GM19468 (cell line): ENCODE data around the gene ZNF865.
"Not testable (repeated sequence)": the region's sequence is repeated elsewhere in the genome, so short reads cannot be mapped to it uniquely, and the experiment has no call there.

Source experiments
- ATAC-seq: cut with Tn5 transposase; IDR thresholded peaks from one replicate; pipeline ENCODE4 v1.9.1; 2021; ENCODE audit warnings: mild to moderate bottlenecking, moderate library complexity, moderate number of reproducible peaks; ENCODE audit not compliant: unreplicated experiment; ENCODE audit errors: extremely low read depth

ZNF865 gene

DNA sequence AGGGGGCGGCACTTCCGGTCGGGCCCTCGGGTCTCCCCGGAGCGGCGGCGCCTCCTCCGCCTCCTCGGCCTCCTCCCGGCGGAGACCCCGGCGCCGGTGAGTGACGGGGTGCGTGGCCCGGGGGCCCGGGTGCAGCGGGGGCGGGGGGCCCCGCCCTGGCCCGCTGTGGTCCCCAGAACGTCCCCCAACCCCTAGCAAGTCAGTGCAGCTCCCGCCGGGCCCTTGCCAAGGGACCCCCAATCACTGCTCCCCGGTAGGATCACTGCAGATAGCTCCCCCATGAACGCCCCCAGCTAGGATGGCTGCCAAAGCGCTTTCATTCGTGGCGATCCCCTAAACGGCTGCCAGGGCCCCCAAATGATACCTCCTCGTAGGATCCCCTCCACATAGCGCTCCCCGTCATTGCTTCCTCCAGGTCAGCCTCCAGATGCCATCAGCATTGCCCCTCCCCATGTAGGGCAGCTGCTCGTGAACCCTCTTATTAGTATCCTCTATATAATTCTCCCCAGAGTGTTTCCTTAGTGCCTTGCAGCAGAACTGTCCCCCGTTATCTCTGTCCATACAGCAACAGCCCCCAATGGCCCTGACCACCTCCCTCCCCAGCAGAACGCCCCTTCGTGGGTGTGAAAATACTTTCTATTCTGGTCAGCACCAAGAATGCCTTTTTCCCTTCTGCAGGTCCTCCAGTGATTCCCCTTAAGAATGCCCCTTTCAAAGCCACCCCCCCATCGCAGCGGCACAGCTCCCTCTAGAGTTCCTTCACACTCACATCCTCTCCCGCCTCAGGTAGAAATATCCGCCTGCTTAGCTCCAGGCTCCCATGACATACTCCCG lies at the start of gene ZNF865:
ZNF865 (plus strand) TSS at position 11 of the 834 bp plus-strand sequence. CDS start 7,972 bp downstream, outside the sequence.
- ATAC-seq = no peak

DNA sequence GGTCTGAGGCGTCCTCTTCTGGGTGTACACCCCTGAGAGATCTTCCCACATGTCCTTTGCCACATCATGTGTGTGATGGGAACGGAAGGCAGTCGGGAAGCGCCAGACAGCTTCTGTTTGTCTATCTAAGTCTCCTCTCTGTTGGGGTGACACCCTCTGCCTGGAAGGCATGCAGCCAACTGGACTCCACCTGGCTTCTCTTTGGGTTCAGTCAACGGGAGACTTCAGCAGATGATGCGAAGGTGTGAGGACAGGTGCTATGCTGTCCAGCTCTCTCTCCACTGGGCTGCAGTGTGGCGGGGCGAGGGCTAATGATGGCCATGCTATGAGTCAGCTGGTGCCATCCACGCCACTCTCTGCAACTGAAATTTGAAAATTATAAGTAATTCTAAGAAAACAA lies 45.8 kb upstream of the ZNF865 start:
- no peak for ATAC-seq

- no peak for ATAC-seq
Observed at GRCh38 chr19:55563261-55563690, 42.2 kb upstream of the ZNF865 start.

DNA sequence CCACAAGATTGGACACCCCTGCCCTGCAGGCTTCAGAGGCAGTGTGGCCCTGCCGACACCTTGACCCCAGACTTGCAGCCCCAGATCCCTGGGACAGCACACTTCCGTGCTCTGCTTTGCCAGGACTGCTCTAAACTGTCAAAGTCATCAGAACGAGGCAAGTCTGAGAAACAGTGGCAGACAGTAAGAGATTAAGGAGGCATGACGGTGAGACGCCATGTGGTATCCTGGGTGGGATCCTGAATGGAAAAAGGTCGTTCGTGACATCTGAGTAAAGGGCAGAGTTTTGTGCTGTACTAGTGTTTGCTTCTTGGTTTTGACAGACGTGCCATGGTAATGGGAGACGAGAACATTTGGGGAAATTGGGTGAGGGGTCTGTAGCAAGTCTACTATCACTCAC lies 38.6 kb upstream of the ZNF865 start:
- ATAC-seq = no peak

DNA sequence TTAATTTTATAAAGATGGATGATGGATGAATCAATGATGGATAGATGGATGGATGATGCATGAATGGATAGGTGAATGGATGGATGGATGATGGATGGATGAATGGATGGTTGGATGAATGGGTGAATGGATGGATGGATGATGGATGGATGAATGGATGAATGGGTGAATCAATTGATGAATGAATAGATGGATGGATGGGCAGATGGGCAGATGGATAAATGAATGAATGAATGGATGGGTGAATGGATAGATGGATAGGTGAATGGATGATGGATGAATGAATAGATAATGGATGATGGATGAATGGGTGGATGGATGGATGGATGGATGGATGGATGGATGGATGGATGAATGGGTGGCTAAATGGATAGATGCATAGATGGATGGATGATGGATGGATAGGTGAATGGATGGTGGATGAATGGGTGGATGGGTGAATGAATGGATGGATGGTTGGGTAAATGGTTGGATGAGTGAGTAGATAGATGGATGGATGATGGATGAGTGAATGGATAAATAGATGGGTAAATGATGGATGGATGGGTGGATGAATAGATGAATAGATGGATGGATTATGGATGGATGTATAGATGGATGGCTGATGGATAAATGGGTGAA lies 37.6 kb upstream of the ZNF865 start:
- no peak for ATAC-seq

DNA sequence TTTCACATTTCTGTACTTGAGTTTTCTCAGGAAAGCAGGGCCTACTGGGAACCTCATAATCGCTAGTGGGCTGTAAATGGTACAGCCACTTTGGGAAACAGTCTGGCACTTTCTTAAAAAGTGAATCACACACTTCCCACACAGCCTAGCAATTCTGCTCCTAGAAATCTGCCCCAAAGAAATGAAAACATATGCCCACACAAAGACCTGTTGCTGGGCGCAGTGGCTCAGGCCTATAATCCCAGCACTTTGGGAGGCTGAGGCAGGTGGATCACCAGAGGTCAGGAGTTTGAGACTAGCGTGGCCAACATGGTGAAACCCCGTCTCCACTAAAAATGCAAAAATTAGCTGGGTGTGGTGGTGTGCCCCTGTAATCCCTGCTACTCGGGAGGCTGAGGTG lies 36.0 kb upstream of the ZNF865 start:
- not testable (repeated sequence) for ATAC-seq

GRCh38 chr19:55573929-55574328 lies 31.5 kb upstream of the ZNF865 start:
- ATAC-seq = not testable (repeated sequence)

GRCh38 chr19:55576746-55577145 lies 28.7 kb upstream of the ZNF865 start:
- no peak for ATAC-seq

DNA sequence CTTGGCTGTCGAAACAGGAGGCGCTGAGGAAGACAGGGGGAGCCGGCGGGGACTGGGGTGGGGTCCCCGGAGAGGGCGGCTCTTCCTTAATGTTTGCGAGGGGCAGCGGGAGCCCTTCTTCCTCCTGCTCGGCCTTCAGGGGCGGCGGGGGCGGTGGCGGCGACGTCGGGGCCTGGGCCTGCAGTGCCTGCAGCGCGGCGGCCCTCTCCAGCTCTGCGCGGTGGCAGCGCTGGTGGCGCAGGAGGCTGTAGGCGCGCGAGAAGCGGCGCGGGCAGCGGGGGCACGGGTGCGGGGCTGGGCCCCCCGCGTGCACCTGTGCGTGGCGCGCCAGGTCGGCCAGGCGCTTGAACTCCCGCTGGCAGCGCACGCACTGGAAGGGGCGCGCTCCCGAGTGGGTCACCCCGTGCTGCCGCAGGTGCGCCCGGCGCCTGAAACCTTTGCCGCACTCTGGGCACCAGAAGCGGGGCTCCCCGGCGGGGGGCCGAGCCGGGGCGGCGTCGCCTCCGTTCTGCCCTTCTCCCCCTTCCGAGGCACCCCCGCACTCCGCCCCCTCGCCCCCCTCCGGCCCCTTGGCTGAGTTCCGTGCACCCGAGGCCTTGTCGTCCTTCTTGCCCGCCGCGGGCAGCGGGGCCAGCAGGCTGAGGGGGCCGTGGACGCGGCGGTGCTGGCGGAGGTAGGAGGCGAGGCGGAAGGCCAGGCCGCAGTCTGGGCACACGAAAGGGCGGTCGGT lies 27.3 kb upstream of the ZNF865 start:
- no peak for ATAC-seq

GRCh38 chr19:55578761-55579747 lies 26.4 kb upstream of the ZNF865 start:
- ATAC-seq = no peak

GRCh38 chr19:55579766-55580621 lies 25.5 kb upstream of the ZNF865 start:
- no peak for ATAC-seq

- no peak for ATAC-seq
Observed at GRCh38 chr19:55580628-55581144, 24.8 kb upstream of the ZNF865 start, which contains the start of gene ZNF579. Gene ZNF579, minus strand, starts transcription at chr19:55580848. Its CDS starts 1,209 bp downstream, at chr19:55579639.

GRCh38 chr19:55581145-55581822 lies 24.2 kb upstream of the ZNF865 start:
- ATAC-seq = no peak

DNA sequence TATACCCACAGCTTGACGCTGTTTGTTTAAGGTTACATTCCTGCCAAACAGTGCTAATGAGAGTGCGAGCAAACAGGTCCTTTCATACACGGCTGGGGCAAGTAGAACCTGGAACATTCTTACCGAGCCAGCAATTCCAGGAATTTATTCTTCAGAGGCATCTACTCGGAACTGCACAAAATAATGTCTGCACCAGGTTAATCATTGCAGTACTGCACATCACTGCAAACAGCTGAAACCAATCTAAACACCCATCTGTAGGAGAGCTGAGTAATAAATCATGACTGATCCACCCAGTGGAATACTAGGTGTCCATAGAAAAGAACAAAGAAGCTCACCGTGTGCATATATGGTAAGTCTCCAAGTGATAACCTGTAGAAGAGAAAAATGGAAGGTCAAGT lies 23.6 kb upstream of the ZNF865 start:
- no peak for ATAC-seq

DNA sequence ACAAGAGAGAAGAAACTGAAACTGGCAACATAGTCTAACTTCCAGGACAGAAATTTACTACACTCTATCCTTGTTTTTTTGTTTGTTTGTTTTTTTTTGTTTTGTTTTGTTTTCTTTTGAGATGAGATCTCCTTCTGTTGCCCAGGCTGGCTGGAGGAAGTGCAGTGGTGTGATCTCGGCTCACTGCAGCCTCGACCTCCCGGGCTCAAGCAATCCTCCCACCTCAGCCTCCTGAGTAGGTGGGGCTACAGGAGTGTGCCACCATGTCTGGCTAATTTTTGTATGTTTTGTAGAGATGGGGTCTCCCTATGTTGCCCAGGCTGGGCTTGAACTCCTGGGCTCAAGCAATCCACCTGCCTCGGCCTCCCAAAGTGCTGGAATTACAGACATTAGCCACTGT lies 23.2 kb upstream of the ZNF865 start:
- ATAC-seq = not testable (repeated sequence)

DNA sequence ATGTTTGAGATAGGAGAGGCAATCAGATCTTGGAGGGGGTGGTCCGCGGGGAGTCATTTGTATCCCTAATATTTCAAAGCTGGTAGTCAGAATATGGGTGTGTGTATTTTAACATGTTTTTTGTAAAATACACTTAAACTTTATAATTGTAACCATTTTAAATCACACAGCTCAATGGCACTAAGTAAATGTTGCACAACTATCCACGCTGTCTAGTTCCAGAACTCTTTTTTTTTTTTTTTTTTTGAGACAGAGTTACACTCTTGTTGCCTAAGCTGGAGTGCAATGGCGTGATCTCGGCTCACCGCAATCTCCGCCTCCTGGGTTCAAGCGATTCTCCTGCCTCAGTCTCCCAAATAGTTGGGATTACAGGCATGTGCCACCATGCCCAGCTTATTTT lies 21.6 kb upstream of the ZNF865 start:
- ATAC-seq = not testable (repeated sequence)

- no peak for ATAC-seq
Observed at GRCh38 chr19:55584871-55585270, 20.6 kb upstream of the ZNF865 start.
